GM19463 (cell line): Measurements from ENCODE around the gene PRRX2.
"Not testable (repeated sequence)": the region's sequence is repeated elsewhere in the genome, so short reads cannot be mapped to it uniquely, and the experiment has no call there.

Experiments
- ATAC-seq: cut with Tn5 transposase; IDR thresholded peaks from one replicate; pipeline ENCODE4 v1.9.1; 2021; ENCODE audit warnings: mild to moderate bottlenecking, moderate library complexity; ENCODE audit not compliant: unreplicated experiment

PRRX2 gene

DNA sequence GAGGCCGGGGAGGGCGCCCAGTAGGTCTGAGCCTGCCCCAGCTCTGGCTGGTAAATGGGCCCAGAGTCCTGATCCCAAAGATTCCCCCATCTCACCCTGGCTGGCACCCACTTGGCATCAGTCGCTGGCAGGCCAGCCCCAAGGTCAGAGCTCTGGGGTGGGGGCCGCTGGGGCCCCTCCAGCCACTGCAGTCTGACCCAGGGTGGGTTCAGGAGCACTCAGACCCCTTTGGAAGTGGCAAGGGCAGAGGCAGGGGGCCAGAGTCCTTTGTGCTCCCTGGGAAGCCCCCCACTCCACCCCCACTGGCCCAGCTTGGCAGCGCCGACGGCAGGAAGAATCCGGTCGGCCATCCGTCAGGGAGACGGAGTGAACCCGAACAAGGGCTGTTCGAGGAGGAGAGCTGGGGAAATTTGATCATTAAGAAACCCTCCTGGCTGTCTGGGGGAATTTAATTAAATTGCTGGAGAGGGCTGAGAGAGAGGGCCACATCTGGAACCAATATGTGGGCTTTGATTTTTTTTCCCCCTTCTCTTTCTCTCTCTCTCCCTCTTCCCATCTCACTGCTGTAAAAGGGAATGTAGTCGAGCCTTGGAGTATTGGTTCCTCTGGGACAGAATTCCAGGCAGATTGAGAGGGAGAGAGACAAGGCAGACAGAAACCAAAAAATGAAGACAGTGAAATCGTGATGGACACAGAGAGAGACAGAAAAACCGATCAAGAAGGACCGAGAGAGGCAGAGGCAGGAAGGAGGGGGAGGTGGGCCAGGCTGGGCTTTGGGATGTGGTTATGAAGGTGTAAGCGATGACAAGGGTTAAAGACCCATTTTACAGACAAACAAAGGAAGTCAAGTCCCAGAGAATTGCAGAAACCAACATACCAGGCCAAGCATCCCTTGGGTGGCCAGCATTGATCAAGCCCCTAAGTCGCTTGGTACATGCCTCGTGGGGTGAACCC is 15.4 kb upstream of the PRRX2 start:
- ATAC-seq = no peak

DNA sequence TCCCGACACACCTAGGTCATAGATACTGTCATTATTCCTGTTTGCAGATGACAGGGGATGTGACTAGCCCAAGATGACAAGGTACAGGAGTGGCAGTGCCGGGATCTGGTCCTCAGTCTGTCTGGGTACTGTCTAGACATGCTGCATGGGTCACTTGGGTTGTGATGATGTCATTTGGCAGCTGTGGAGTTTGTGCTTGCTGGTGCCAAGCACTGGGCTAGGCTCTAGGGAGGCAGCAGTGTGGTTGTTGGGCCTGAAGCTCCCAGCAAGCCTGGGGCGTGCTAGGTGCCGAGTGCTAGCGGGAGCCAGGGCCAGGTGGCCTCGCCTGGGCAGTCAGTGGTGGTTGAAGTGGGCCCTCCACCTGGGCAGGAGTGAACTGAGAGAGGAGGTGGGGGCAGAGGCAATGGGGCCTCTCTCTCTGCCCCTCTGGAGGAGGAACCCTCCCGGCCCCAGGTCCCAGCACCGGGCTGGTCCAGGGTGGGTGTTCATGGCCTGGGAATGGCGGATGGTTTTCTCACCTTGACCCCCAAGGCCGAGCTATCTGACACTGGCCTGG is 14.7 kb upstream of the PRRX2 start:
- ATAC-seq = no peak

DNA sequence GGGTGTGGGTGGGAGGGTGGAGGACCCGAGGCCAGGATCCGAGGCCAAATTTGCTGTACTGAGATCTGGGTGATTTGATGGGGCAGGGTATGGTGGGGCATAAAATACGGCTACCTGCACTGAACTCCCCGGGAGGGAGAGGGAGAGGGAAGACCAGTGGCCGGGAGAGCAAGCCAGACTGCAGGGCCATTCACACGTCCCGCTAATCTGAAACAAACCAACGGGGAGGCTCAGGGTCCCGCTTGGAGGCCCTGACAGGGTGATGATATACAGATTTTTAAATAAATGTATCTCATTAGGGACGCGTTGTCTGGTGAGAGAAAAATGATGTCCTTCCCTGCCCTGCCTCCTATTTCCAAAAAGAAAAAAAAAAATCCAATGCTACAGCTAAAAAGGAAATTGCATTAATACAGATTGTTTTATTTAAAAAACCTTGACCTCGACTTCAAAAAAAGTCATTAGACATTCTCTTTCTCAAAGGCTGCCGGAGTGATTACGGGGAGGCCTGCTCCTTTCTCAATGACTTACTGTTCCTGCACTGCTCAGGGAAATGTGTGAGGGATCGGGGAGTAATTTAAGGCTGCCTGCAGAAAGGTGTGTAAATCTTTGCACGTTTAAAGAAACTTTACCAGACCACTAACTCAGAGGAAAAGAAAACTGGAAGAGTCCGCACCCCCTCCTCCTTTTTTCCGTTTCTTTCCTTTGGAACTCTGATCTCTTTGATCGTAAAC is 11.5 kb upstream of the PRRX2 start:
- ATAC-seq = no peak

DNA sequence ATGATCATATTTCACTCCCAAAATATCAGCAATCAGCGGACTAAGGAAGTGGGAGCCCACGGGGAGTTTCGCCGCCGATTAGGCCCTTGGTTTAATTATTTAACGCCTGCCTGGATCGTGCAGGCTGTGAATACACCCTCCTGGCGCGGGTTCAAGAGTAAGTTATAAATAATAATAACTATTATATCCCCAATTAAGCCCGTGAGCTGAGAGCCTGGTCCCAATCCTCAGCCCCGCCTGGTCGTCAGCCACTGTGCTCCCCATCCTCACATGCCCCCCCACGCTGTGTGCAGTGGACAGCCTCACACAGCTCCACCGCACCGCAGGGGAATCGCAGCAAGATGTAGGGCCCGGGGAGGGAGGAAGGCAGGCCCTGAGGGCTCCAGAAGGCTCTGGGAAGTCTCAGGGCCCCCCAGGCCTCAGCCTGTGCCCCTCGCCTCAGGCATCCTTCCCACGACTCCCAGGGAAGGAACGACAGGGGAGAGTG is 10.8 kb upstream of the PRRX2 start:
- ATAC-seq = no peak

DNA sequence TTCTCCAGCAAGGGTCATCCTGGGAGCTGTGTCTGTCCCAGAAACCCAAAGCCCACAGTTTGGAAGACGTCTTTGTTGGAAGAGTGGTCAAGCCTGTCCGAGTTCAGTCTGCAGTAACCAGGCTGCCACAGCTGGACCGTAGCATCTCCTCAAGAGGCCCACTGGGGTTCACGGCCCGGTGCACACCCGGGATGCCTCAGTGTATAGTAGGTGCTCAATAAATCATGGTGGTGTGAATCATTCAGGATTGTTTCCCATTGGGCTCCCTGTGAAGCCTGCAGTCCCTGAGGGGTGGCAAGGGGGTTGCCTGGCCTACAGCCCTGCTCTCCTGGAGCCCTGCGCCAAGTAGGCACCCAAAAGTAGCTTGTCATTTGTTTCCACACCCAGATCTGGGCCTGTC is 10.3 kb upstream of the PRRX2 start:
- ATAC-seq = no peak

DNA sequence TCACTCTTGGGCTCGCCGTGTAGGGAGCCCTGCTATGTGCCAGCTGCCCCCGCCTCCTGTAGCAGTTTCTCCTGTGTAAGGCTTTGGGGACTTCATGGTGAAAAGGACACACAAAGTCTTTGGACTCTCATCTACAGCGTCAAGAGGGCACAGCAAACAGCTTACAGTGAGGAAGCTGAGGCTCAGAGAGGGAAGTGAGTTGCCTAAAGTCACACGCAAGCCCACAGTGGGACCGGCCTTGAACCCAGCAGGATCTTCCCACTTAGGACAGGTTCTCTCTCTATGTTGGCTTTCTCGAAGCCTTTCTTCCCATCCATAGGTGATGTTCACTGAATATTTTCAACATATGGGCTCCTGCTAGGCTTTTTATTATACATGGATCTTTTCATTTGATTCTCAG is 9.8 kb upstream of the PRRX2 start:
- no peak for ATAC-seq

DNA sequence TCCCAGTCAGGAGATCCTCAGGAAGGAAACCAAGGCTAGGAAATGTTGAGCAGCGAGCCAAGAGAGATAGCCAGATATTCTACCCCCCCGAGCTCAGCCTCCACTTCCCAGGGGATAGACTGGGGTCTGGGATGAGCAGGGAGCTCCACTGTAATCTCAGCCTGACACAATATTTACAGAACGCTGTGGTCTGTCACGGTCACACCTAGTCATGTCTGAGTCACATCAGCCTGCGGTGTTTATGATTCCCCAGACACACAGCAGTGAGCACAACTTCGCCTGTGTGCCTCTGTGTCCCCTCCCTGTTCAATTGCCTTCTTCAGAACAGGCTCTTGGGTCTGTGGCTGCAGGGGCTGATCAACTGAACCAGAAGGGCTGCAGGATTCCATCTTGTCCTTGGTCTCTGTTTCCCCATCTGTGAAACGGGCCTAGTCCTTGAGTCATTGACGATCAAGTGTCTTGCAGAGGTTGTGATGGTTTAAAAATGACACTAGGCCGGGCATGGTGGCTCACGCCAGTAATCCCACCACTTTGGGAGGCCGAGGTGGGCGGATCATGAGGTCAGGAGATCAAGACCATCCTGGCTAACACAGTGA is 8.6 kb upstream of the PRRX2 start:
- ATAC-seq = no peak

DNA sequence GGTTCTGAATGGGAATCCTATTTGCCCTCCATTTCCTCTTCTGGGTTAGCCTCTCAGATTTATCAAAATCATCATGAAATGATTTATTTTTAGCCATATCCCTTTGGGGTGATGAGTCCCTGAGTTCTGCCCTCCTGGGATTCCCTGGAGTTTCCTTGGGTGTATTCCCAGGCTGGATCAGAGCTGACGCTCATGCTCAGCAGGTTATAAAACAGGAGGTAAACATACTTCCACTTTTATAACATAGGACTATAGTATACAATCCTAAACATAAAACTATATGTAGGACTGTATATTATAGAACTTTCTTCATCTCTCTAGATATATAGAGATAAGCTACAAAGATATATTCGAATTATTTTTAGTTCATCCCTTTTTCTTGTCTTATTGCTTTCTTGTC is 4.4 kb upstream of the PRRX2 start:
- no peak for ATAC-seq

DNA sequence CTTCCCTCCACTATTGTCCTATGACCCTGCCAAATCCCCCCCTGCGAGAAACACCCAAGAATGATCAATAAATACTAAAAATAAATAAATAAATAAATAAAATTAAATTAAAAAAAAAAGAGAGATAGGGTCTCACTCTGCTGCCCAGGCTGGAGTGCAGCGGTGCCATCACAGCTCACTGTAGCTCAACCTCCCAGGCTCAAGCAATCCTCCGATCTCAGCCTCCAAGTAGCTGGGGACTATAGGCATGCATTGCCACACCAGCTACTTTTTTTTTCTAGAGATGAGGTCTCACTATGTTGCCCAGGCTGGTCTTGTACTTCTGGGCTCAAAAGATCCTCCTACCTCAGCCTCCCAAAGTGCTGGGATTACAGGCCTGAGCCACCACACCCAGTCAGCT is 3.2 kb upstream of the PRRX2 start:
- not testable (repeated sequence) for ATAC-seq

DNA sequence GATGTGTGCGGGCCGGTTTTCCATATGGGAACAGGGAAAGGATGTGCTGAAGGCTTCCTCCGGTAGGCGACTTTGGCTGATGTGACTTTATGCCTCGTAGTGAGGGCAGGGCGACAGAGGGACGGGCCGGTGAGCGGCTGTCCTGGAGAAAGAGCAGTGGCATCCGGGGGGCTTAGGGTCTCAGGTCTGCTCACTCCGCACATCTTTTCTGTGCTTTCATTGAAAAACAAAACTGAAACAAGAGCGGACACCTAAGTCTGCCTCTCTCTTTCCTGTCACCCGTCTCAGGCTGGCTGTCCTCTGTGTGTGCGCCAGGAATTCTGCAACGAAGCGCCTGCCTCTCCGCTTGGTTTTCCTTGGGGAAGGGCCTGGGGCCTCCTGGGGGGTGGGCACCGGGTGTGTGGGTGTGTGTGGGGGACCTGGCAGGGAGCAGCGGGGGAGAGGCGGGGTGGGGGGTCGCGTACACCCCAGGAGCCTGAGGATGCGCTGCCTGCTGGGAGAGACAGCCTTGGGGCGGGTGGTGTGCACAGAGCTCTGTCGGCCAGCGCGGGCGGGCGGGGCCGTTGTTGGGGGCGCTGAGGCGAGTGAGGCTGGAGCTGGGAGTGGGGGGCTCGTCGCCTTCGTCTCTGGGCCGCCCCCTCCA is 580 bp upstream of the PRRX2 start:
- no peak for ATAC-seq

DNA sequence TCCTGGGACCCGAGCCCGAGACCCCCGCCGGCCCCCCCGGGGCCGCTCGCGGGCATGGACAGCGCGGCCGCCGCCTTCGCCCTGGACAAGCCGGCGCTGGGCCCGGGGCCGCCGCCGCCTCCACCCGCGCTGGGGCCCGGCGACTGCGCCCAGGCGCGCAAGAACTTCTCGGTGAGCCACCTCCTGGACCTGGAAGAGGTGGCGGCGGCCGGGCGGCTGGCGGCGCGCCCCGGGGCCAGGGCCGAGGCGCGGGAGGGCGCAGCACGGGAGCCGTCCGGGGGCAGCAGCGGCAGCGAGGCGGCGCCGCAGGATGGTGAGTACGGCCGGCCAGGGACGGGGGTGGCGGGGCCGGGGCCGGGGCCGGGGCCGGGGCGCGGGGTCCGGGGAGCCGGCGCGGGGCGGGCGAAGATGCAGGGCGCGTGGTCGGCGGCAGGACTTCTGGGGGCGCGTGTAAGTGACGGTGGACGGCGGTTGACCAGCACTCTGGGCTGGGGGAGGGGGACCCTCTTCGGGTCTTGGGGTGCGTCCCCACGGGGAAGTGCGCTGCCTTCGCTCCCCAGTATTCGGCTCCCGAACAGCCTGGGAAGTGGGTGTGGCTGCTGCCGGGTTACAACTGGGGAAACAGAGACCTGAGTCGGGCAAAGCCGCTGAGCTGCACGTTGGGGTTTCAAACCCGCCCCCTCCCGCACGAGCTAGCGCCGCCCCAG is 520 bp downstream of the PRRX2 start:
- ATAC-seq = no peak

DNA sequence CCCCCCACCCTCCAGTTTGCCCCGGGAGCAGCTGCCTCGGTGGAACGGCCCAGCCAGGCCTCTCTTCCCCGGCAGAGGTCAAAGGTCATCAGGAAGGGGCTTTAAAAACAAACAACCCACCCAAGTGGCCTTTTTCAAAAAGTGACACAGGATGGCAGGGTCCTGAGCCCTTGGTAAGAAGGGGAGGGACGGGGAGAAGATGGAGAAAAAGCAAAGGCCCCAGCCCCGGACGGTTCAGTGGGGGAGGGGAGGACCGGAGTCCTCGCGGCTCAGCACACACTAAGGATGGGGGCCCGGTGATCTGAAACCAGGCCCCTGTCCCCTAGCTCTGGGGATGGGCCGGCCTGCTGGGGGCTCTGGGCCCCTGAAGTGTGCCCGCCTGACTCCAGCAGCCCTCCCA is 1.1 kb downstream of the PRRX2 start:
- ATAC-seq = no peak

DNA sequence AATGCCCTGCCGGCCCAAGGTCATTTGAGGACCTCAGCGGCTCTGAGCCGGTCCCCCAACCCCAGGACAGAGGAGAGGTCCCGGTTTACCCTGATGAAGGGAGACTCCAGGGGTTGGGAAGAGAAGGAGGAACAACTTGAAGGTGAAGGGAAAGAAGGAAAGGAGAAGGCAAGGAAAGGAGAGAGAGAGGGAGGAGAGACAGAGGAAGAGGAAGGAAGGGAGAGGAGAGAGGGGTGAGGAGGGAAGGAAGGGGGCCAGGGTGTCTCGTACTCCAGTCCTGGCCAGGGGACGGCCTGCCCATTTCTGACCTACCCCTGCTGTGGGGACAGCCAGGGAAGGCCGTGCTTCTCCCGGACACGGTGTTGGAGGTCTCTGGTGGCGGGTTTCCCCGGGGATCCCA is 1.9 kb downstream of the PRRX2 start:
- no peak for ATAC-seq

DNA sequence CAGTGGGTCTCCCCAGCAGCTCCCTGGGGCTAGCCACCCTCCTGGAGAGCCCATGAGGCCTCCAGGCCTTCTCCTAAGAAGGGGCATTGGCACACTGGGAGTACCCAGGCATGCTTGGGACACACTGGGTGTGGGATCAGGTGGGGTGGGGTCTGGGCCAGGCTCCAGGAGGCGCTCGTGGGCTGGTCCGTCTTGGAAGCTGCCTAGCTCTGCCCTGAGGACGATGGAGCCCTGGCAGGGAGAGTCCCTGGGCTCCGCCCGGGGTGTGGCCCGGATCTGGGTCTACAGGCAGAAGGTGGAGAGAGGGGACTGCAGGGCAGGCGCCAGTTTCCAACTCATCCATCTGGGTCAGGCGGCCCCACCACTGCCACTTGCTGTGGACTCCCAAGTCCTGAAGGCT is 2.4 kb downstream of the PRRX2 start:
- no peak for ATAC-seq

DNA sequence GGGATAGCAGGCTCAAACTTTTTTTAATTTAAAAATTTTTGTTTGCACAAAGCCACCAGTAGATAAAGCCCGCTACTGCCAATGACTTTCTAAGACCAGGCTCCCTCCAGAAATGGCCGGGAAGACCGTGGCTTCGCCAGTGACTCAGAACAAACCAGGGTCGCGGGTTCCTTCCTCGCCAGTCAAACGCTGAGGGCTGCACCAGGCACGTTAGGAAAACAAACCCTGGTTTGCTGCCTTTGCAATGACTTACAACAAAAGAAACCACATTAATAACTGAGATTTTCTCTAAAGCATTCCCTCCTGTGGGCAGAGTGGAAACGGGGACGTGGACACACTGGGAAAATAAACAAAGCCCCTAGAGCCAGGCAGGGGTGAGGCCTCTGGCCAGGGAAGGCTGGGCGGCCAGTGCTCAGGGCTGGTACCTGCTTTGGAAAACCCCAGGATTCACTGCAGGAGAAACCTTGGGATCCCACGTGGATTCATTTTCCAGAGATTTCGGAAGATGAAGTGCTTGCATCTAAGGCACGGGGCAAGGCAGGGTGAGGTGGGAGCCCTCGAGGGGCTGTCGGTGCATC is 3.8 kb downstream of the PRRX2 start:
- no peak for ATAC-seq

DNA sequence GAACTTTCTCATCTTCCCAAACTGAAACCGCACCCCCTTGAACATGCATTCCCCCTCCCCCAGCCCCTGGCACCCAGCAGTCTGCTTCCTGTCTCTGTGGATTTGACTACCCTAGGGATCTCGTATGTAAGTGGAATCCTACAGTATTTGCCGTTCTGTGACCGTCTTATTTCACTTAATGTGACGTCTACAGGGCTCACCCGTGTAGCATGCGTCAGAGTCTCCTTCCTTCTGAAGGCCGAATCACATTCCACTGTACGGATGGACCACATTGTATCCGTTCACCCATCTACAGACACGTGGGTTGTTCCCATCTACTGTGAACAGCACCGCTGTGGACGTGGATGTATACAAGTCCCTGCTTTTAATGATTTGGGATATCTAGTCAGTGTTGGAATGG is 4.5 kb downstream of the PRRX2 start:
- no peak for ATAC-seq

DNA sequence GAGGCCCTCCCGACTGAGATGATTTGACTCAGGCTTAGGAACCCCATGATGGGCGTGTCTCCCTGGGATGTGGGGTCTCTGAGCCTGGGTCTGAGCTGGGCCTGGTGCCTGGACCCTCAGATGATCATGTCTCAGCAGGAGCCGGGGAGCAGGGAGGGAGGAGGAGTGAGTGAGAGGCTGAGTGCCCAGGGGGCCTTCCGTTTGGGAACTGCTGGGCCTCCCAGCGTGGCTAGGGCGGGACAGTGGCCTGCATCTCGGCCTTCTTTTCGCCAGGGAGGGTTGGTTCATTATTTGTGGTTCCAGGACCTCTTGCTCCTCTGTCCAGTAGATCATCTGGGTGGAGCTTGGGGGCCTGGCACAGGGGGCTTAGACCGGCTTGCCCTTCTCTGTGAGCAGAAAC is 5.6 kb downstream of the PRRX2 start:
- no peak for ATAC-seq

DNA sequence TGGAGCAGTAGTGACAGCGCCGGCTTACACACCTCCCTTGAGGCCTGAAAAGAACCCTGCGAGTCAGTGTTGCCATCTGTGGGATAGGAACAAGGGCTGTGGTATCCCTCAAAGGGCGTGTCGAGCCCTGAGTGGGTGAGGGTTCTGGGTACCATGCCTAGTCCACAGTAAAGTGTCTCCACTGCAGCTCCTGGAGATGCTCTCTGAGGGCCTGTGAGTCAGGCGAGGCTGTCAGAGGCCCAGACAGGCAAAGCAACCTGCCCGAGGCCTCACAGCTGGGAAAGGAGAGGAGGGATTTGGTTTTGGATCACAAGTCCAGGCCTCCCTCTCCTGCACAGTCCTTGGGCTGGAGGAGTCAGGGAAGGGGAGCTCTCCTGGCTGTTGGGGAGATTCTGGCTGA is 6.1 kb downstream of the PRRX2 start:
- no peak for ATAC-seq

DNA sequence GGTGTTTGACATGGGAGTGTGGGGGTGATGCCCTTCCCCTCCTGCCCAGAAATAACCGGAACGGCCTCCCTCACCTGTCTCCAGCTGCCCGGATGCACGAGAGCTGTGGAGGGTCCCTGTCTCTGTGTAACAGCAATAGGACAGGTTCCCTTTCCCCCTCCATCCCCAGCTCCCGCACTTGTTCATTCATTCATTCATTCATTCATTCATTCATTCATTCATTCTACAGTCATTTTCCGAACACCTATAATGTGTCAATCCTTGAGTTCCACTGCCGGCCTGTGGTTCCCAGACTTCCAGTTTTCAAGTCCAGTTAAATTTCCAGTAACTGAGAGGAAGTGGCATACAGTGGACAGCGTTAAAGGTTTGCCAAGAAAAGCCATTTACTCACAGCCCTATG is 7.3 kb downstream of the PRRX2 start:
- no peak for ATAC-seq

DNA sequence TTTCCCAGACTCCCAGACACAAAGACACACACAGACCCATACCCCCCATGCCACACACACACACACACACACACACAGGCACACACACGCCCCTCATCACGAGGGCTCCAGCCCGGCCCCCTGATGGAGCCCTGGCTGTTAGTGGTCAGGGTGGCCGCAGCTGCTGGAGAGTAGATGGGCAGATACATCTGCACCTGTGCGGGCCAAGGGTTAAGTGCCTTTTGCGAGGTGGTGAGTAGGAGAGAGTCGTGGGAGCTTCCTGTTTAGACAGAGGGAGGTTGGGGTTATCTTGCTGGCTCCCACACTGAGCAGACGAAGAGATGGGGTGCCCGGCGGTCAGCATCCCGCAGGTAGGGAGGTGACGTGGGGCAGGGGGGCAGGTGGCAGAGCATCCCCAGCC is 8.2 kb downstream of the PRRX2 start:
- no peak for ATAC-seq
